Measurements from ENCODE around the gene TEX38. TPM values are rescaled to one million over a fixed set of nuclear protein-coding genes. Genes with fewer than 3 reads are reported as not detected.

Gene TEX38
- total and polyA plus RNA-seq, 2 donors (not counting 1 experiment from before 2014, with no cell fraction given), result not detected

- CTCF ChIA-PET, result no interaction called here
- ATAC-seq (ENCODE audit: low read depth) (no peak), DNase-seq (no peak)
- Histone ChIP-seq H3K79me2 (ENCODE audit: control insufficient read depth, insufficient read depth, low read length) (no peaks in the 10 kb centered on the region), H3K4me1 (ENCODE audit: control insufficient read depth in 2 of 2, insufficient read depth in 2 of 2, low read length in 2 of 2) (no peaks in the 10 kb centered on the region), H3K9ac (ENCODE audit: low read length) (no peak overlapping the region), H3K9me3 (ENCODE audit: control extremely low read depth in 1 of 3, control insufficient read depth in 2 of 3, insufficient read depth in 1 of 3, low read length in 2 of 3) (peaks cover 0 to 4% (median 4%) of the 10 kb centered on the region in 3 donors), H4K20me1 (ENCODE audit: control insufficient read depth, insufficient read depth, low read length, poor library complexity, severe bottlenecking) (no peaks in the 10 kb centered on the region), H3K4me2 (replicated peaks; ENCODE audit: low read depth, low read length, poor library complexity, severe bottlenecking) (no peak overlapping the region), H3K27me3 (replicated peaks in 1 of 4; ENCODE audit: control extremely low read depth in 1 of 4, control insufficient read depth in 3 of 4, insufficient read depth in 4 of 4, low read length in 3 of 4) (no peaks in the 10 kb centered on the region), H3K36me3 (replicated peaks in 1 of 2; ENCODE audit: control extremely low read depth in 1 of 2, control insufficient read depth in 1 of 2, extremely low read depth in 1 of 2, insufficient read depth in 2 of 2, low read length in 1 of 2) (peaks cover 0 to 16% of the 10 kb centered on the region in 2 experiments), H3K27ac (ENCODE audit: low read length in 2 of 2) (no peak overlapping the region), H3K4me3 (ENCODE audit: control extremely low read depth in 1 of 5, extremely low read depth in 1 of 5, insufficient read depth in 1 of 5, low read depth in 2 of 5, low read length in 4 of 5) (no peak overlapping the region), H2AFZ (ENCODE audit: insufficient read depth, low read depth, low read length, poor library complexity, severe bottlenecking) (no peak overlapping the region)
- H3K4me1 Mint-ChIP-seq, result no peaks in the 10 kb centered on the region
- intact Hi-C loops (cut with micrococcal nuclease), result no loop called here
- no peak overlapping the region for H3K27ac Mint-ChIP-seq
- no peaks in the 10 kb centered on the region for H3K9me3 Mint-ChIP-seq (ENCODE audit: insufficient read depth)
- no peaks in the 10 kb centered on the region for H3K27me3 Mint-ChIP-seq
- POLR2A ChIA-PET, result no interaction called here
- no peak overlapping the region for H3K4me3 Mint-ChIP-seq
- TF ChIP-seq EZH2 (IDR thresholded peaks at IDR 0.05; ENCODE audit: borderline replicate concordance, insufficient read depth, low read depth, low read length, poor library complexity, severe bottlenecking), result no peak
- TF ChIP-seq, protein P1, sequence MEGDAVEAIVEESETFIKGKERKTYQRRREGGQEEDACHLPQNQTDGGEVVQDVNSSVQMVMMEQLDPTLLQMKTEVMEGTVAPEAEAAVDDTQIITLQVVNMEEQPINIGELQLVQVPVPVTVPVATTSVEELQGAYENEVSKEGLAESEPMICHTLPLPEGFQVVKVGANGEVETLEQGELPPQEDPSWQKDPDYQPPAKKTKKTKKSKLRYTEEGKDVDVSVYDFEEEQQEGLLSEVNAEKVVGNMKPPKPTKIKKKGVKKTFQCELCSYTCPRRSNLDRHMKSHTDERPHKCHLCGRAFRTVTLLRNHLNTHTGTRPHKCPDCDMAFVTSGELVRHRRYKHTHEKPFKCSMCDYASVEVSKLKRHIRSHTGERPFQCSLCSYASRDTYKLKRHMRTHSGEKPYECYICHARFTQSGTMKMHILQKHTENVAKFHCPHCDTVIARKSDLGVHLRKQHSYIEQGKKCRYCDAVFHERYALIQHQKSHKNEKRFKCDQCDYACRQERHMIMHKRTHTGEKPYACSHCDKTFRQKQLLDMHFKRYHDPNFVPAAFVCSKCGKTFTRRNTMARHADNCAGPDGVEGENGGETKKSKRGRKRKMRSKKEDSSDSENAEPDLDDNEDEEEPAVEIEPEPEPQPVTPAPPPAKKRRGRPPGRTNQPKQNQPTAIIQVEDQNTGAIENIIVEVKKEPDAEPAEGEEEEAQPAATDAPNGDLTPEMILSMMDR (IDR thresholded peaks at IDR 0.05), result no peak
Measured at GRCh38 chr1:46643368-46643775, 28.3 kb upstream of the TEX38 start.

DNA sequence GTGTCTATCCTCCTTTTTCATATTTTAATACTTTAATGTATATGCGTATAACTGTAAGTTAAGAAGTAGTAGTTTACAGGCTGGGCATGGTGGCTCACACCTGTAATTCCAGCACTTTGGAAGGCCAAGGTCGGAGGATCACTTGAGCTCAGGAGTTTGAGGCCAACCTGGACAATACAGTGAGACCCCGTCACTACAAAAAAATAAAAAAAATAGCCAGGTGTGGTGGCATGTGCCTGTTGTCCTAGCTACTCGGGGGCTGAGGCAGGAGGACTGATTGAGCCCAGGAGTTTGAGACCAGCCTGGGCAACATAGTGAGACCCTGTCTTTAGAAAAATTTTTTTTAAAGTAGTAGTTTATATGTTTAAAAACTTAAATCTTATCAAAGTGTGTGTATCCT lies 25.8 kb upstream of the TEX38 start:
- no peak overlapping the region for H3K4me3 Mint-ChIP-seq
- ATAC-seq (ENCODE audit: low read depth), result no peak
- ChIA-PET CTCF (interaction anchor here (1.3 kb wide), 1 partner anchor 11 kb away, joined by 3 read pairs; no protein-coding TSS in a partner anchor), POLR2A (no interaction called here)
- peaks cover 5% of the 10 kb centered on the region for H3K9me3 Mint-ChIP-seq (ENCODE audit: insufficient read depth)
- no peaks in the 10 kb centered on the region for H3K4me1 Mint-ChIP-seq
- no peaks in the 10 kb centered on the region for H3K4me1 ChIP-seq (ENCODE audit: control insufficient read depth in 2 of 2, insufficient read depth in 2 of 2, low read length in 2 of 2)
- WGBS (ENCODE audit: insufficient coverage), result 100% methylated on average over 2 of the region's 4 CpGs
- H3K9ac ChIP-seq (ENCODE audit: low read length), result no peak overlapping the region
- H3K27ac ChIP-seq (ENCODE audit: low read length in 2 of 2), result no peak overlapping the region
- no peaks in the 10 kb centered on the region for H3K27me3 Mint-ChIP-seq
- H3K4me3 ChIP-seq (ENCODE audit: control extremely low read depth in 1 of 5, extremely low read depth in 1 of 5, insufficient read depth in 1 of 5, low read depth in 2 of 5, low read length in 4 of 5), result no peak overlapping the region
- no peak overlapping the region for H3K27ac Mint-ChIP-seq
- no peak overlapping the region for H3K4me2 ChIP-seq (replicated peaks; ENCODE audit: low read depth, low read length, poor library complexity, severe bottlenecking)
- H3K27me3 ChIP-seq (replicated peaks in 1 of 4; ENCODE audit: control extremely low read depth in 1 of 4, control insufficient read depth in 3 of 4, insufficient read depth in 4 of 4, low read length in 3 of 4), result no peaks in the 10 kb centered on the region
- no peak overlapping the region for H2AFZ ChIP-seq (ENCODE audit: insufficient read depth, low read depth, low read length, poor library complexity, severe bottlenecking)
- H3K79me2 ChIP-seq (ENCODE audit: control insufficient read depth, insufficient read depth, low read length), result no peaks in the 10 kb centered on the region
- H3K36me3 ChIP-seq (replicated peaks in 1 of 2; ENCODE audit: control extremely low read depth in 1 of 2, control insufficient read depth in 1 of 2, extremely low read depth in 1 of 2, insufficient read depth in 2 of 2, low read length in 1 of 2), result peaks cover 0 to 23% of the 10 kb centered on the region in 2 experiments
- intact Hi-C loops (cut with micrococcal nuclease), result no loop called here
- DNase-seq, result no peak
- no peaks in the 10 kb centered on the region for H4K20me1 ChIP-seq (ENCODE audit: control insufficient read depth, insufficient read depth, low read length, poor library complexity, severe bottlenecking)
- H3K9me3 ChIP-seq (ENCODE audit: control extremely low read depth in 1 of 3, control insufficient read depth in 2 of 3, insufficient read depth in 1 of 3, low read length in 2 of 3), result peaks cover 0 to 4% (median 4%) of the 10 kb centered on the region in 3 donors
- no peak for TF ChIP-seq EZH2 (IDR thresholded peaks at IDR 0.05; ENCODE audit: borderline replicate concordance, insufficient read depth, low read depth, low read length, poor library complexity, severe bottlenecking)
- TF ChIP-seq, protein P1 (IDR thresholded peaks at IDR 0.05), result no peak

Measured in B cell (primary cell).